Inflammatory macrophage (primary cell): ENCODE results near the gene CXorf58.
A peak's percentile ranks its signal among the peaks of the same experiment; 100 is the strongest.
"Not testable (repeated sequence)": the region's sequence is repeated elsewhere in the genome, so short reads cannot be mapped to it uniquely, and the experiment has no call there.

ENCODE experiments used
- DNase-seq, 2 donors: peaks; one replicate each; pipeline ENCODE4 v3.0.0-alpha.2; 2020 to 2022

The CXorf58 gene

DNA sequence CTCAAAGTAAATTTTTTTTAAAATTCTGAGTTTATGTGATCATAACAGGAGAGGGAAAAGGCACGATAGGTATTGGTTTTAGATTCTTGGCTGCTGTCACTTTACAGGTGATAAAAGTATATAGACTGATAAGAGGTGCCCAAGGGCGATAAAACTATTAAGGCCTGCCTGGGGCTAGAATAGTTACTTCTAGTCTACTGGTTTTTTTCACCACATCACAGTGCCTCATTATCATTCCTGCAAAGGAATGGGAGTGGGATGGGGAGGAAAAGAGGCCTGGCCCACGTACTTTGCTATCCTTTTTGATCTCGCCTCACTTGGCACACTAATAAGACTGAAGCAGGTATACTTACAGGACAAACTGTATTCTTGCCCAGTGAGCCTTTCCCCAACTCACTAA lies 46.6 kb downstream of the CXorf58 start:
- no peak for DNase-seq

DNA sequence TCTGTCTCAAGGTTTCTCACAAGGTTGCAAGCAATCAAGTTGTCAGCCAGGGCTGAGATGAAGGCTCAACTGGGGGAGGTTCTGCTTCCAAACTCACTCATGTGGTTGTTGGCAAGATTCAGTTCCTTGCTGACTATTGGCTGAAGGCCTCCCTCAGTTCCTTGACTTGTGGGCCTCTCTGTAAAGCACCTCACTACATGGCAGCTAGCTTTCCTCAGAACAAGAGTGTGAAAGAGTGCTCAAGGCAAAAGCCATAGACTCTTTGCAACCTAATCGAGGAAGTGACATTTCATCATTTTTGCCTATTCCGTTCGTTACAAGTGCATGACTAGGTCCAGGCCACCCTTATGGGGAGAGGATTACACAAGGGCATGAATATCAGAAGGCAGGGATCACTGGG lies 52.0 kb downstream of the CXorf58 start:
- peak; percentile 67 to 85 for DNase-seq

DNA sequence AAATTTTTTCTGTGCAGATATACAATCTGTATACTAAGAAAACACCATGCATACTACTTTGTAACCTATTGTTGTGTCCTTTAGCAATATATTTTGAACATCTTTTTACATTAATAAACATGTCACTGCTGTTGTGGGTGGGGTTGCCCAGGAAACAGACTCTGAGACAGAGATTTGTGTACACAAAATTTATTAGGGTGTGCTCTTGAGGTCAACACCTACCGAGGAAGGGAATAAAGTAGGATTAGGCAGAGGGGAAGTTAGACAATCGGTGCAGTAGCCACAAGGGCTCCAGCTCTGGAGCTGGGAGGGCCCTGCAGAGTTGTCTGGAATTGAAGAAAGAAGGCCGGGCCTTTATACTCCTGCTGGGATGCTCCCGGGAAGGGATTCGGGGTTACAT lies 56.4 kb downstream of the CXorf58 start:
- DNase-seq: no peak

DNA sequence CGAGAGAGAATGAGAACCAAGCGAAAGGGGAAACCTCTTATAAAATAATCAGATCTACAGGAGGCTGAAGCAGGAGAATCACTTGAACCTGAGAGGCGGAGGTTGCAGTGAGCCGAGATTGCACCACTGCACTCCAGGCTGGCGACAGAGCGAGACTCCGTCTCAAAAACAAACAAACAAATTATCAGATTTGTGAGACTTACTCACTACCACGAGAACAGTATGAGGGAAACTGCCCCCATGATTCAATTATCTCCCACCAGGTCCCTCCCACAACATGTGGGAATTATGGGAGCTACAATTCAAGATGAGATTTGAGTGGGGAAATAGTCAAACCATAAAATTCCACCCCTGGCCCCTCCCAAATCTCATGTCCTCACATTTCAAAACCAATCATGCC lies 57.8 kb downstream of the CXorf58 start:
- DNase-seq: not testable (repeated sequence)

DNA sequence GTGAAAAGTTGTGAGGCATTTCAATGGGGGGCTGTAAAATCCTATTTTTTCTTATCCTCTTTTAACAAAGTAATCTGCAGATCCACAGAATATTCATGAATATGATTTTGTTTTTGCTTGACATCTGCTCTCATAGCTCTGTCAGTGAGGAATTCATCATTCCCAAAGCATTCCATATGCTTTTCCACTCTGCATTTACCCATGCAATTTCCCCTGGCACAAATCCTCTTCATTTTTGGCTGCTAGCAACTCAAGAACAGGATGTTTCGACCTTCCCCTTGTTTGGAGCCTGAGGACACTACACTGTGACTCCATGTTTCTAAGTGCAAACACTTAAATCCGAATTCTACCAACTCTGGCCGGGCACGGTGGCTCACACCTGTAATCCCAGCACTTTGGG lies 70.7 kb downstream of the CXorf58 start:
- no peak for DNase-seq

DNA sequence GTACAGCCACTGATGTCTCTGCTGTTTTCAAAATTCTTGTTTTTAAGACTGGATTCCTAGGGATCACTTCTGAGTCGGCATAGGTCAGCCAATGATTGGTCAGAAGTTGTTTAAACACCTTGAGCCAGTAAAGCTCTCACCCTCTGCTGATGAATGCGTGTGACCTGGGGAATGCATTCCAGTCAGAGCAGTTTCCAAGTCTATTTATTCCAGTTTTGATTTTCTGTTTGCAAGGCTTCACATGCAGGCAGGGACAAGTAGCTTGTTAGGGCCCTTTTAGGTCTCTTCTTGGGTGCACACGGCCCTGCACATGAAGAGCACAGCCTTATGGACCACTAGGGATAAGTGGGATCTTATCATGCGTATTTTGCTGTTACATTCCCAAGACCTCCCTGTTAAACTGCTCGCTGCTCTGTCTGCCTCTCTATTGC lies 72.2 kb downstream of the CXorf58 start:
- no peak for DNase-seq

DNA sequence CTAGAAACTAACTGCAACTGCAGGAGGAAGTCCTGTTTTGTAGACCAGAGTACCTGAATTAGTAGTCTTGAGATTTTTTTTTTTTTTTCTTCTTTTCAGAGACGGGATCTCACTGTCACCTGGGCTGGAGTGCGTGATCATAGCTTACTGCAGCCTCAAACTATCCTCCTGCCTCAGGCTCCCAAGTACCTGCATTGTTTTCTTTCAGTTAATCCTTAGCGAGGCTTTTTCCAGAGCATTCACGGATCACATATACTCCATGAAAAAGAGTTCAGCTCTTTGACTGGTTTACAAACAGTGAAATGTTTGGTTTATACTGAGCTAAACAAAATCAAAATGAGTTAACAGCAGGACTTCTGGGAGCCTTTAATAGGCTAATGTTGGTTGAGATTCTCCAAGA lies 73.4 kb downstream of the CXorf58 start:
- no peak for DNase-seq

DNA sequence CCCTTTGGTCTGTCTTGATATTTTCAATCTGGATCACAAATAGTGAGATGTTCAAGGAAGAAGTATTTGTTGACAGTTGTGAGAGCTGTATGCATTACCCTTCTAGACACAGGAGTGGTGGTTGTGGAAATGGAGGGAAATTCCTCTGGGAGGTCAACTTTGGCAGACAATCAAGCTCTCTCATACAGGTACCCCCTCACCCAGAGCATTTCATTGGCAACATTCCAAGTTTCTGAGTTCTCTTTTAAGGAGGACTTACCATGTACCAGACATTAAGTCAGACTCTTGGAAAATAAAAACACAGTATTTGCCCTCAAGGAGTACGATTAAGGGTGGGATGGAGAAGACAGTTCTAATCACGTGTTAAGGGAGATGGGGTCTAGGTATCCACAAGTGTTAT lies 73.9 kb downstream of the CXorf58 start:
- no peak for DNase-seq

DNA sequence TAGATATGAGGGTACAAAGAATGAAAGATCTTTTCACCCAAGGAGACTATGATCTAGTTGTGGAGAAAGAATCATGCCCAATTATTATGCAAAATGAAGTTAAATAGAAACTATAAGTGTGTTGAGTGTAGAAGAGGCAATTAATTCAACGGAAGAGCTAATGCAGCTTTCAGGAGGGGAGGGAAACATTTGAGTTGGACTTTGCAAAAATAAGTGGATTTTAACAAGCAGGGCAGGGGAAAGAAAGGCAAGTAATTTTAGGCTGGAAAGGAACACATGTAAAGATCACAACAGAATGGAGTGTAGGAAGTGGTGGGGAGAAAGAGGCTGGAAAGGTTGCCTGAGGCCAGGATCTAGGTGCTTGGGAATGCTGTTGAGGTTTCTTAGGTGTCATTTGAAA lies 75.1 kb downstream of the CXorf58 start:
- DNase-seq: no peak
